D721Med (cell line): ENCODE measurements around the gene SLC10A2.

ENCODE experiments used
- DNase-seq: peaks from one replicate; pipeline ENCODE4 v3.0.0; 2011; ENCODE audit warnings: low spot score; ENCODE audit not compliant: insufficient read length
- FAIRE-seq: peaks from 2 replicates; lab custom pipeline; 2011; peaks lifted over from hg19 to GRCh38; lab: Jason Lieb, UNC
- CTCF ChIP-seq: IDR thresholded peaks from 2 replicates; pipeline ENCODE4 v1.5.1; 2012; ENCODE audit warnings: mild to moderate bottlenecking, control low read depth; ENCODE audit not compliant: insufficient read depth; ENCODE audit errors: missing control alignments

Gene SLC10A2

GRCh38 chr13:103078158-103078557, 11.9 kb upstream of the SLC10A2 start:
- no peak for DNase-seq
- no peak for TF ChIP-seq CTCF
- no peak for FAIRE-seq

- no peak for FAIRE-seq
- TF ChIP-seq CTCF, result no peak
These were observed 2.6 kb upstream of the SLC10A2 start for GRCh38 chr13:103068836-103069235.

GRCh38 chr13:103067751-103068555, 1.7 kb upstream of the SLC10A2 start:
- DNase-seq (no peak), FAIRE-seq (no peak)
- TF ChIP-seq CTCF, result no peak

More at GRCh38 chr13:103068836-103069235, 2.6 kb upstream of the SLC10A2 start:
- DNase-seq, result no peak

GRCh38 chr13:103066781-103067345, 646 bp upstream of the SLC10A2 start:
- TF ChIP-seq CTCF, result no peak
- DNase-seq, result no peak
- FAIRE-seq, result no peak

GRCh38 chr13:103063376-103063775, 2.8 kb downstream of the SLC10A2 start:
- no peak for TF ChIP-seq CTCF
- FAIRE-seq, result no peak
- DNase-seq, result no peak

GRCh38 chr13:103062079-103062478, 4.1 kb downstream of the SLC10A2 start:
- no peak for DNase-seq
- TF ChIP-seq CTCF, result no peak
- FAIRE-seq, result no peak

- DNase-seq (no peak), FAIRE-seq (no peak)
- no peak for TF ChIP-seq CTCF
These were observed 10.2 kb downstream of the SLC10A2 start for GRCh38 chr13:103056008-103056407.
